ENCODE measurements around the gene CABLES1. TPM values are rescaled to one million over a fixed set of nuclear protein-coding genes. Genes with fewer than 3 reads are reported as not detected.

Gene CABLES1
- total and polyA plus RNA-seq, 12 donors = 2.1 to 11.9 (median 5.3) TPM

GRCh38 chr18:23253630-23254029 is 118.3 kb downstream of the CABLES1 start:
- H3K4me3 ChIP-seq = no peak overlapping the region
- H3K27ac ChIP-seq = no peak overlapping the region
- peaks cover 0 to 8% of the 10 kb centered on the region in 2 donors for H3K36me3 ChIP-seq (replicated peaks in 1 of 2)
- H3K4me1 ChIP-seq (replicated peaks in 1 of 2) = peaks cover 0 to 10% of the 10 kb centered on the region in 2 donors
- no peak for DNase-seq
- intact Hi-C loops (cut with DNase I) = no loop called here
- H3K9me3 ChIP-seq (replicated peaks in 1 of 3) = no peaks in the 10 kb centered on the region
- TF ChIP-seq POLR2A (IDR thresholded peaks at IDR 0.05) (no peak), CTCF (IDR thresholded peaks at IDR 0.05) (no peak)
- no peaks in the 10 kb centered on the region for H3K27me3 ChIP-seq
- 77 to 83% (median 79%) methylated on average over 11 to 12 of the region's 12 CpGs for WGBS, 4 donors

- Histone ChIP-seq H3K36me3 (replicated peaks in 1 of 2) (peaks cover 0 to 8% of the 10 kb centered on the region in 2 donors), H3K9me3 (replicated peaks in 1 of 3) (no peaks in the 10 kb centered on the region), H3K4me1 (replicated peaks in 1 of 2) (peaks cover 0 to 24% of the 10 kb centered on the region in 2 donors), H3K27me3 (no peaks in the 10 kb centered on the region), H3K4me3 (no peak overlapping the region), H3K27ac (no peak overlapping the region)
- intact Hi-C loops (cut with DNase I) = no loop called here
- TF ChIP-seq CTCF (IDR thresholded peaks at IDR 0.05) (no peak), POLR2A (IDR thresholded peaks at IDR 0.05) (no peak)
- DNase-seq = no peak
- WGBS, 4 donors = 64 to 83% (median 70%) methylated on average over 9 of the region's 9 CpGs
Measured at GRCh38 chr18:23257137-23257536, 121.9 kb downstream of the CABLES1 start.

- intact Hi-C loops (cut with DNase I) = no loop called here
- Histone ChIP-seq H3K27ac (no peak overlapping the region), H3K4me1 (replicated peaks in 1 of 2) (peaks cover 0 to 24% of the 10 kb centered on the region in 2 donors), H3K4me3 (no peak overlapping the region), H3K9me3 (replicated peaks in 1 of 3) (no peaks in the 10 kb centered on the region), H3K27me3 (no peaks in the 10 kb centered on the region), H3K36me3 (replicated peaks in 1 of 2) (peaks cover 0 to 8% of the 10 kb centered on the region in 2 donors)
- TF ChIP-seq POLR2A (IDR thresholded peaks at IDR 0.05) (no peak), CTCF (IDR thresholded peaks at IDR 0.05) (no peak)
- WGBS, 4 donors = 77 to 82% (median 80%) methylated on average over 25 of the region's 25 CpGs
- DNase-seq = no peak
Measured at GRCh38 chr18:23257686-23258565, 122.6 kb downstream of the CABLES1 start.

GRCh38 chr18:23258566-23259469 is 123.5 kb downstream of the CABLES1 start:
- no peaks in the 10 kb centered on the region for H3K27me3 ChIP-seq
- H3K27ac ChIP-seq = peak overlapping the region in 2 of 5 donors; percentile 79 to 89
- WGBS, 4 donors = 72 to 85% (median 82%) methylated on average over 14 to 15 of the region's 15 CpGs
- no peaks in the 10 kb centered on the region for H3K9me3 ChIP-seq (replicated peaks in 1 of 3)
- TF ChIP-seq POLR2A (IDR thresholded peaks at IDR 0.05) = no peak
- no peak for TF ChIP-seq CTCF (IDR thresholded peaks at IDR 0.05)
- peaks cover 0 to 24% of the 10 kb centered on the region in 2 donors for H3K4me1 ChIP-seq (replicated peaks in 1 of 2)
- H3K4me3 ChIP-seq = no peak overlapping the region
- no peak for DNase-seq
- peaks cover 0 to 7% of the 10 kb centered on the region in 2 donors for H3K36me3 ChIP-seq (replicated peaks in 1 of 2)
- intact Hi-C loops (cut with DNase I) = no loop called here

Data from adrenal gland (tissue), 12 donors.